GM23338 (cell line): Measurements from ENCODE around the gene ME3. TPM values are rescaled to one million over a fixed set of nuclear protein-coding genes. Genes with fewer than 3 reads are reported as not detected.

ENCODE experiments used
- ATAC-seq: fragments of 200-7000 bp; cut with Tn5 transposase; 3 replicates; pipeline ENCODE4 v1.9.1; 2020
- DNase-seq: peaks from one replicate; pipeline ENCODE4 v3.0.0-alpha.2; 2015; ENCODE audit warnings: low spot score
- H2AFZ ChIP-seq: fragments of 200-600 bp; sonication (generic); 2 replicates; pipeline ENCODE4 v1.8.0; 2016; ENCODE audit warnings: antibody characterized with exemption, mild to moderate bottlenecking, moderate library complexity
- H3F3A ChIP-seq: fragments of 200-600 bp; sonication (generic); replicated peaks from 2 replicates; pipeline ENCODE4 v1.8.0; 2017; ENCODE audit warnings: antibody characterized with exemption, mixed run types, low read depth
- H3K27ac ChIP-seq: fragments of 200-600 bp; sonication (generic); 2 replicates; pipeline ENCODE4 v1.6.1; 2016; ENCODE audit warnings: low read depth
- H3K27me3 ChIP-seq: fragments of 200-600 bp; sonication (generic); 2 replicates; pipeline ENCODE4 v1.8.0; 2016; ENCODE audit warnings: mild to moderate bottlenecking, mixed run types, moderate library complexity; ENCODE audit not compliant: insufficient read depth
- H3K36me3 ChIP-seq: fragments of 200-600 bp; sonication (generic); 2 replicates; pipeline ENCODE4 v1.8.0; 2016; ENCODE audit warnings: mild to moderate bottlenecking; ENCODE audit not compliant: insufficient read depth
- H3K4me1 ChIP-seq: fragments of 200-600 bp; sonication (generic); 2 replicates; pipeline ENCODE4 v1.8.0; 2016; ENCODE audit warnings: mild to moderate bottlenecking, moderate library complexity; ENCODE audit not compliant: insufficient read depth
- H3K4me2 ChIP-seq: fragments of 200-600 bp; sonication (generic); 2 replicates; pipeline ENCODE4 v1.7.1; 2017; ENCODE audit warnings: mixed run types
- H3K4me3 ChIP-seq: fragments of 200-600 bp; sonication (generic); 2 replicates; pipeline ENCODE4 v1.6.1; 2016; ENCODE audit warnings: mixed run types
- H3K79me2 ChIP-seq: fragments of 200-600 bp; sonication (generic); replicated peaks from 2 replicates; pipeline ENCODE4 v1.8.0; 2017; ENCODE audit warnings: mild to moderate bottlenecking; ENCODE audit not compliant: insufficient read depth
- H3K9me2 ChIP-seq: fragments of 200-600 bp; sonication (generic); 2 replicates; pipeline ENCODE4 v1.8.0; 2017; ENCODE audit not compliant: insufficient read depth
- H4K20me1 ChIP-seq: fragments of 200-600 bp; sonication (generic); replicated peaks from 2 replicates; pipeline ENCODE4 v1.8.0; 2017; ENCODE audit warnings: mild to moderate bottlenecking; ENCODE audit not compliant: insufficient read depth
- H3K27ac Mint-ChIP-seq: 2 replicates; pipeline ENCODE4 v1.8.0; 2020; ENCODE audit warnings: inconsistent platforms, mild to moderate bottlenecking, moderate library complexity, mixed read lengths
- H3K27me3 Mint-ChIP-seq: 3 replicates; pipeline ENCODE4 v1.8.0; 2022; ENCODE audit warnings: low read depth, mild to moderate bottlenecking, moderate library complexity, mixed read lengths, inconsistent platforms; ENCODE audit not compliant: insufficient read depth, poor library complexity
- H3K36me3 Mint-ChIP-seq: 3 replicates; pipeline ENCODE4 v1.8.0; 2021; ENCODE audit warnings: low read depth, mild to moderate bottlenecking, inconsistent platforms, moderate library complexity, mixed read lengths
- H3K4me1 Mint-ChIP-seq: 3 replicates; pipeline ENCODE4 v1.8.0; 2020; ENCODE audit warnings: mild to moderate bottlenecking, inconsistent platforms, mixed read lengths
- H3K4me3 Mint-ChIP-seq: 3 replicates; pipeline ENCODE4 v1.8.0; 2021; ENCODE audit warnings: moderate library complexity, mild to moderate bottlenecking, inconsistent platforms, mixed read lengths
- H3K9me3 Mint-ChIP-seq: 3 replicates; pipeline ENCODE4 v1.8.0; 2020; ENCODE audit warnings: moderate library complexity, mild to moderate bottlenecking, inconsistent platforms, mixed read lengths
- CREB1 ChIP-seq: fragments of 250-450 bp; sonication (Bioruptor Pico); IDR thresholded peaks from 2 replicates; pipeline ENCODE4 v1.5.0; 2020; ENCODE audit warnings: low read depth, mild to moderate bottlenecking, moderate library complexity
- CTCF ChIP-seq, 2 experiments: fragments of 200-600 bp in 1 of 2; sonication (generic) in 1 of 2; conservative IDR thresholded peaks; 2 replicates each; pipeline versions ENCODE4 v1.5.1 to v1.6.1; 2016 to 2017; ENCODE audit warnings: antibody characterized with exemption in 2 of 2, low read depth in 2 of 2, mild to moderate bottlenecking in 2 of 2, moderate library complexity in 1 of 2
- EZH2 ChIP-seq: fragments of 200-600 bp; sonication (generic); IDR thresholded peaks from one replicate; pipeline ENCODE4 v1.8.0; 2017; ENCODE audit warnings: antibody characterized with exemption, mild to moderate bottlenecking, low read depth; ENCODE audit not compliant: unreplicated experiment
- EZH2phosphoT487 ChIP-seq: fragments of 200-600 bp; sonication (generic); IDR thresholded peaks from one replicate; pipeline ENCODE4 v1.8.1; 2018; ENCODE audit warnings: antibody characterized with exemption; ENCODE audit not compliant: unreplicated experiment
- JUNB ChIP-seq: IDR thresholded peaks from one replicate; pipeline ENCODE4 v1.6.1; 2016; ENCODE audit warnings: antibody characterized with exemption; ENCODE audit not compliant: unreplicated experiment
- NANOG ChIP-seq: IDR thresholded peaks from 2 replicates; pipeline ENCODE4 v1.6.1; 2016; ENCODE audit warnings: antibody characterized with exemption, borderline replicate concordance
- POLR2AphosphoS5 ChIP-seq: IDR thresholded peaks from 2 replicates; pipeline ENCODE4 v1.6.1; 2016; ENCODE audit warnings: antibody characterized with exemption, low read depth
- STAT1 ChIP-seq: IDR thresholded peaks from one replicate; pipeline ENCODE4 v1.6.1; 2016; ENCODE audit warnings: antibody characterized with exemption; ENCODE audit not compliant: unreplicated experiment
- ZNF114 ChIP-seq: fragments of 250-450 bp; sonication (Bioruptor Pico); IDR thresholded peaks from 2 replicates; pipeline ENCODE4 v1.5.0; 2020; ENCODE audit warnings: mild to moderate bottlenecking, moderate library complexity
- ZNF331 ChIP-seq: fragments of 250-450 bp; sonication (Bioruptor Pico); IDR thresholded peaks from 2 replicates; pipeline ENCODE4 v1.5.0; 2020; ENCODE audit warnings: low read depth, mild to moderate bottlenecking, moderate library complexity
- polyA plus RNA-seq: library from polyadenylated mRNA; unstranded; fragments of >200 nt; fragmentation: Nextera tagmentation; extraction: Ambion mirVana; gene quantifications from 2 replicates; pipeline ENCODE4 v1.2.1, GENCODE V29; 2016
- total RNA-seq: library from RNA; depleted of rRNA; stranded (reverse); fragments of >200 nt; shearing (Covaris generic); gene quantifications from 2 replicates; pipeline ENCODE4 v1.2.3, GENCODE V29; 2014
- TF ChIP-seq, protein P1 (sequence below): fragments of 250-450 bp; sonication (Bioruptor Pico); IDR thresholded peaks from 2 replicates; pipeline ENCODE4 v1.5.0; 2020; ENCODE audit warnings: mild to moderate bottlenecking, moderate library complexity
- TF ChIP-seq, protein P2 (sequence below): IDR thresholded peaks from 2 replicates; pipeline ENCODE4 v1.6.1; 2016; ENCODE audit warnings: antibody characterized with exemption
- TF ChIP-seq, protein P3 (sequence below): IDR thresholded peaks from one replicate; pipeline ENCODE4 v1.6.1; 2018; ENCODE audit warnings: antibody characterized with exemption; ENCODE audit not compliant: unreplicated experiment

Gene ME3
- total and polyA plus RNA-seq, 2 experiments from 2014 or later = 1.3 to 4.0 TPM

- Mint-ChIP-seq H3K27ac (no peak overlapping the region), H3K9me3 (no peaks in the 10 kb centered on the region), H3K27me3 (no peaks in the 10 kb centered on the region), H3K4me1 (peaks cover 7% of the 10 kb centered on the region; the same call in 2 of the 3 replicates), H3K4me3 (no peak overlapping the region), H3K36me3 (no peaks in the 10 kb centered on the region)
- H3K4me2 ChIP-seq = no peak overlapping the region
- H3K4me3 ChIP-seq = no peak overlapping the region
- H3K4me1 ChIP-seq = peaks cover 22% of the 10 kb centered on the region
- H4K20me1 ChIP-seq = no peaks in the 10 kb centered on the region
- DNase-seq = no peak
- H3K9me2 ChIP-seq = peaks cover 15% of the 10 kb centered on the region; the same call in 1 of the 2 replicates
- 0 out of 2 replicates have a peak, but pooled peaks cover 6% of the 10 kb centered on the region for H3K36me3 ChIP-seq
- H3K27ac ChIP-seq = no peak overlapping the region
- no peaks in the 10 kb centered on the region for H3F3A ChIP-seq
- H3K79me2 ChIP-seq = no peaks in the 10 kb centered on the region
- H2AFZ ChIP-seq = no peak overlapping the region
- H3K27me3 ChIP-seq = no peaks in the 10 kb centered on the region
- no peak for ATAC-seq
- no peak for TF ChIP-seq JUNB
- no peak for TF ChIP-seq STAT1
- TF ChIP-seq ZNF114 = no peak
- no peak for TF ChIP-seq NANOG
- no peak for TF ChIP-seq CREB1 (CRISPR knock-in tag)
- TF ChIP-seq ZNF331 (CRISPR knock-in tag) = no peak
- no peak for TF ChIP-seq POLR2AphosphoS5
- TF ChIP-seq, protein P1, sequence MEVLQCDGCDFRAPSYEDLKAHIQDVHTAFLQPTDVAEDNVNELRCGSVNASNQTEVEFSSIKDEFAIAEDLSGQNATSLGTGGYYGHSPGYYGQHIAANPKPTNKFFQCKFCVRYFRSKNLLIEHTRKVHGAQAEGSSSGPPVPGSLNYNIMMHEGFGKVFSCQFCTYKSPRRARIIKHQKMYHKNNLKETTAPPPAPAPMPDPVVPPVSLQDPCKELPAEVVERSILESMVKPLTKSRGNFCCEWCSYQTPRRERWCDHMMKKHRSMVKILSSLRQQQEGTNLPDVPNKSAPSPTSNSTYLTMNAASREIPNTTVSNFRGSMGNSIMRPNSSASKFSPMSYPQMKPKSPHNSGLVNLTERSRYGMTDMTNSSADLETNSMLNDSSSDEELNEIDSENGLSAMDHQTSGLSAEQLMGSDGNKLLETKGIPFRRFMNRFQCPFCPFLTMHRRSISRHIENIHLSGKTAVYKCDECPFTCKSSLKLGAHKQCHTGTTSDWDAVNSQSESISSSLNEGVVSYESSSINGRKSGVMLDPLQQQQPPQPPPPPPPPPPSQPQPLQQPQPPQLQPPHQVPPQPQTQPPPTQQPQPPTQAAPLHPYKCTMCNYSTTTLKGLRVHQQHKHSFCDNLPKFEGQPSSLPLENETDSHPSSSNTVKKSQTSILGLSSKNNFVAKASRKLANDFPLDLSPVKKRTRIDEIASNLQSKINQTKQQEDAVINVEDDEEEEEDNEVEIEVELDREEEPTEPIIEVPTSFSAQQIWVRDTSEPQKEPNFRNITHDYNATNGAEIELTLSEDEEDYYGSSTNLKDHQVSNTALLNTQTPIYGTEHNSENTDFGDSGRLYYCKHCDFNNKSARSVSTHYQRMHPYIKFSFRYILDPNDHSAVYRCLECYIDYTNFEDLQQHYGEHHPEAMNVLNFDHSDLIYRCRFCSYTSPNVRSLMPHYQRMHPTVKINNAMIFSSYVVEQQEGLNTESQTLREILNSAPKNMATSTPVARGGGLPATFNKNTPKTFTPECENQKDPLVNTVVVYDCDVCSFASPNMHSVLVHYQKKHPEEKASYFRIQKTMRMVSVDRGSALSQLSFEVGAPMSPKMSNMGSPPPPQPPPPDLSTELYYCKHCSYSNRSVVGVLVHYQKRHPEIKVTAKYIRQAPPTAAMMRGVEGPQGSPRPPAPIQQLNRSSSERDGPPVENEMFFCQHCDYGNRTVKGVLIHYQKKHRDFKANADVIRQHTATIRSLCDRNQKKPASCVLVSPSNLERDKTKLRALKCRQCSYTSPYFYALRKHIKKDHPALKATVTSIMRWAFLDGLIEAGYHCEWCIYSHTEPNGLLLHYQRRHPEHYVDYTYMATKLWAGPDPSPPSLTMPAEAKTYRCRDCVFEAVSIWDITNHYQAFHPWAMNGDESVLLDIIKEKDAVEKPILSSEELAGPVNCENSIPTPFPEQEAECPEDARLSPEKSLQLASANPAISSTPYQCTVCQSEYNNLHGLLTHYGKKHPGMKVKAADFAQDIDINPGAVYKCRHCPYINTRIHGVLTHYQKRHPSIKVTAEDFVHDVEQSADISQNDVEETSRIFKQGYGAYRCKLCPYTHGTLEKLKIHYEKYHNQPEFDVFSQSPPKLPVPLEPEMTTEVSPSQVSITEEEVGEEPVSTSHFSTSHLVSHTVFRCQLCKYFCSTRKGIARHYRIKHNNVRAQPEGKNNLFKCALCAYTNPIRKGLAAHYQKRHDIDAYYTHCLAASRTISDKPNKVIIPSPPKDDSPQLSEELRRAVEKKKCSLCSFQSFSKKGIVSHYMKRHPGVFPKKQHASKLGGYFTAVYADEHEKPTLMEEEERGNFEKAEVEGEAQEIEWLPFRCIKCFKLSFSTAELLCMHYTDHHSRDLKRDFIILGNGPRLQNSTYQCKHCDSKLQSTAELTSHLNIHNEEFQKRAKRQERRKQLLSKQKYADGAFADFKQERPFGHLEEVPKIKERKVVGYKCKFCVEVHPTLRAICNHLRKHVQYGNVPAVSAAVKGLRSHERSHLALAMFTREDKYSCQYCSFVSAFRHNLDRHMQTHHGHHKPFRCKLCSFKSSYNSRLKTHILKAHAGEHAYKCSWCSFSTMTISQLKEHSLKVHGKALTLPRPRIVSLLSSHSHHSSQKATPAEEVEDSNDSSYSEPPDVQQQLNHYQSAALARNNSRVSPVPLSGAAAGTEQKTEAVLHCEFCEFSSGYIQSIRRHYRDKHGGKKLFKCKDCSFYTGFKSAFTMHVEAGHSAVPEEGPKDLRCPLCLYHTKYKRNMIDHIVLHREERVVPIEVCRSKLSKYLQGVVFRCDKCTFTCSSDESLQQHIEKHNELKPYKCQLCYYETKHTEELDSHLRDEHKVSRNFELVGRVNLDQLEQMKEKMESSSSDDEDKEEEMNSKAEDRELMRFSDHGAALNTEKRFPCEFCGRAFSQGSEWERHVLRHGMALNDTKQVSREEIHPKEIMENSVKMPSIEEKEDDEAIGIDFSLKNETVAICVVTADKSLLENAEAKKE (CRISPR knock-in tag) = no peak
- TF ChIP-seq CTCF (conservative IDR thresholded peaks at IDR 0.05; ENCODE audit: low read depth in 2 of 2) = no peak
- no peak for TF ChIP-seq EZH2
- TF ChIP-seq, protein P2, sequence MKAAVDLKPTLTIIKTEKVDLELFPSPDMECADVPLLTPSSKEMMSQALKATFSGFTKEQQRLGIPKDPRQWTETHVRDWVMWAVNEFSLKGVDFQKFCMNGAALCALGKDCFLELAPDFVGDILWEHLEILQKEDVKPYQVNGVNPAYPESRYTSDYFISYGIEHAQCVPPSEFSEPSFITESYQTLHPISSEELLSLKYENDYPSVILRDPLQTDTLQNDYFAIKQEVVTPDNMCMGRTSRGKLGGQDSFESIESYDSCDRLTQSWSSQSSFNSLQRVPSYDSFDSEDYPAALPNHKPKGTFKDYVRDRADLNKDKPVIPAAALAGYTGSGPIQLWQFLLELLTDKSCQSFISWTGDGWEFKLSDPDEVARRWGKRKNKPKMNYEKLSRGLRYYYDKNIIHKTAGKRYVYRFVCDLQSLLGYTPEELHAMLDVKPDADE = no peak
- TF ChIP-seq, protein P3, sequence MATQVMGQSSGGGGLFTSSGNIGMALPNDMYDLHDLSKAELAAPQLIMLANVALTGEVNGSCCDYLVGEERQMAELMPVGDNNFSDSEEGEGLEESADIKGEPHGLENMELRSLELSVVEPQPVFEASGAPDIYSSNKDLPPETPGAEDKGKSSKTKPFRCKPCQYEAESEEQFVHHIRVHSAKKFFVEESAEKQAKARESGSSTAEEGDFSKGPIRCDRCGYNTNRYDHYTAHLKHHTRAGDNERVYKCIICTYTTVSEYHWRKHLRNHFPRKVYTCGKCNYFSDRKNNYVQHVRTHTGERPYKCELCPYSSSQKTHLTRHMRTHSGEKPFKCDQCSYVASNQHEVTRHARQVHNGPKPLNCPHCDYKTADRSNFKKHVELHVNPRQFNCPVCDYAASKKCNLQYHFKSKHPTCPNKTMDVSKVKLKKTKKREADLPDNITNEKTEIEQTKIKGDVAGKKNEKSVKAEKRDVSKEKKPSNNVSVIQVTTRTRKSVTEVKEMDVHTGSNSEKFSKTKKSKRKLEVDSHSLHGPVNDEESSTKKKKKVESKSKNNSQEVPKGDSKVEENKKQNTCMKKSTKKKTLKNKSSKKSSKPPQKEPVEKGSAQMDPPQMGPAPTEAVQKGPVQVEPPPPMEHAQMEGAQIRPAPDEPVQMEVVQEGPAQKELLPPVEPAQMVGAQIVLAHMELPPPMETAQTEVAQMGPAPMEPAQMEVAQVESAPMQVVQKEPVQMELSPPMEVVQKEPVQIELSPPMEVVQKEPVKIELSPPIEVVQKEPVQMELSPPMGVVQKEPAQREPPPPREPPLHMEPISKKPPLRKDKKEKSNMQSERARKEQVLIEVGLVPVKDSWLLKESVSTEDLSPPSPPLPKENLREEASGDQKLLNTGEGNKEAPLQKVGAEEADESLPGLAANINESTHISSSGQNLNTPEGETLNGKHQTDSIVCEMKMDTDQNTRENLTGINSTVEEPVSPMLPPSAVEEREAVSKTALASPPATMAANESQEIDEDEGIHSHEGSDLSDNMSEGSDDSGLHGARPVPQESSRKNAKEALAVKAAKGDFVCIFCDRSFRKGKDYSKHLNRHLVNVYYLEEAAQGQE = no peak
- TF ChIP-seq EZH2phosphoT487 = no peak
These were observed 162.8 kb downstream of the ME3 start for GRCh38 chr11:86509588-86509974.
